Immature natural killer cell (primary cell): Measurements from ENCODE around the gene EPN3. TPM values are rescaled to one million over a fixed set of nuclear protein-coding genes. Genes with fewer than 3 reads are reported as not detected.

ENCODE experiments used
- DNase-seq, 3 donors: peaks; one replicate each; pipeline ENCODE4 v3.0.0; 2022; ENCODE audit warnings: mixed read lengths in 1 of 3
- H3K27ac Mint-ChIP-seq, 6 donors: one replicate each; pipeline ENCODE4 v1.8.0; 2020; ENCODE audit warnings: mixed read lengths in 6 of 6, mild to moderate bottlenecking in 5 of 6, inconsistent platforms in 4 of 6, moderate library complexity in 3 of 6
- H3K27me3 Mint-ChIP-seq, 3 donors: one replicate each; pipeline ENCODE4 v1.8.0; 2020 to 2021; ENCODE audit warnings: low read depth in 3 of 3, mild to moderate bottlenecking in 3 of 3, mixed read lengths in 3 of 3, moderate library complexity in 3 of 3, inconsistent platforms in 1 of 3
- H3K36me3 Mint-ChIP-seq, 3 donors: one replicate each; pipeline ENCODE4 v1.8.0; 2020; ENCODE audit warnings: mixed read lengths in 3 of 3, inconsistent platforms in 2 of 3, mild to moderate bottlenecking in 2 of 3
- H3K4me1 Mint-ChIP-seq, 2 donors: one replicate each; pipeline ENCODE4 v1.8.0; 2020; ENCODE audit warnings: inconsistent platforms in 2 of 2, mild to moderate bottlenecking in 2 of 2, mixed read lengths in 2 of 2, moderate library complexity in 1 of 2
- H3K4me3 Mint-ChIP-seq, 5 donors: one replicate each; pipeline ENCODE4 v1.8.0; 2020; ENCODE audit warnings: mild to moderate bottlenecking in 5 of 5, mixed read lengths in 5 of 5, inconsistent platforms in 3 of 5, moderate library complexity in 3 of 5
- H3K9me3 Mint-ChIP-seq, 6 donors: one replicate each; pipeline ENCODE4 v1.8.0; 2020; ENCODE audit warnings: mild to moderate bottlenecking in 6 of 6, mixed read lengths in 6 of 6, inconsistent platforms in 4 of 6, moderate library complexity in 3 of 6
- polyA plus RNA-seq, 3 donors: library from polyadenylated mRNA; unstranded; fragments of 300-500 nt; fragmentation: Illumina TruSeq; gene quantifications; one replicate each; pipeline ENCODE4 v1.2.3, GENCODE V29; 2021

The EPN3 gene
- polyA plus RNA-seq, 3 donors from 2014 or later = not detected

GRCh38 chr17:50501054-50501453 is 31.5 kb upstream of the EPN3 start:
- Mint-ChIP-seq H3K4me3 (no peak overlapping the region), H3K4me1 (no peaks in the 10 kb centered on the region), H3K27ac (no peak overlapping the region), H3K9me3 (no peaks in the 10 kb centered on the region), H3K27me3 (peaks cover 0 to 2% (median under 1%) of the 10 kb centered on the region in 3 donors), H3K36me3 (no peaks in the 10 kb centered on the region)
- DNase-seq = no peak

- peaks cover 0 to under 1% of the 10 kb centered on the region in 2 donors for H3K4me1 Mint-ChIP-seq
- DNase-seq = no peak
- peaks cover 0 to 2% (median 0%) of the 10 kb centered on the region in 3 donors for H3K27me3 Mint-ChIP-seq
- H3K27ac Mint-ChIP-seq = no peak overlapping the region
- no peaks in the 10 kb centered on the region for H3K36me3 Mint-ChIP-seq
- H3K4me3 Mint-ChIP-seq = no peak overlapping the region
- H3K9me3 Mint-ChIP-seq = no peaks in the 10 kb centered on the region
Observed at GRCh38 chr17:50502301-50502990, 30.1 kb upstream of the EPN3 start.

- no peaks in the 10 kb centered on the region for H3K9me3 Mint-ChIP-seq
- peaks cover 0 to 2% (median 0%) of the 10 kb centered on the region in 3 donors for H3K27me3 Mint-ChIP-seq
- peaks cover 19 to 21% of the 10 kb centered on the region in 2 donors for H3K4me1 Mint-ChIP-seq
- H3K4me3 Mint-ChIP-seq = no peak overlapping the region
- H3K27ac Mint-ChIP-seq = no peak overlapping the region
- no peak for DNase-seq
- H3K36me3 Mint-ChIP-seq = no peaks in the 10 kb centered on the region
Observed at GRCh38 chr17:50505591-50506130, 26.9 kb upstream of the EPN3 start.

- Mint-ChIP-seq H3K4me3 (peak overlapping the region in 4 of 5 donors; percentile 16 to 55 (median 31)), H3K36me3 (no peaks in the 10 kb centered on the region)
Observed at GRCh38 chr17:50506298-50506697, 26.2 kb upstream of the EPN3 start.

GRCh38 chr17:50507871-50508572 is 24.5 kb upstream of the EPN3 start, which contains the start of gene MYCBPAP:
TSS of gene MYCBPAP (plus strand) at chr17:50508439. CDS start at chr17:50508675, 236 bp downstream.
- Mint-ChIP-seq H3K9me3 (no peaks in the 10 kb centered on the region), H3K4me1 (peaks cover 19 to 21% of the 10 kb centered on the region in 2 donors)

More at GRCh38 chr17:50506298-50506697, 26.2 kb upstream of the EPN3 start:
- H3K27ac Mint-ChIP-seq = peak overlapping the region; percentile 2 to 62 (median 48)
- DNase-seq = no peak
- H3K27me3 Mint-ChIP-seq = peaks cover 0 to 2% (median 0%) of the 10 kb centered on the region in 3 donors
- H3K4me1 Mint-ChIP-seq = peaks cover 19 to 21% of the 10 kb centered on the region in 2 donors
- H3K9me3 Mint-ChIP-seq = no peaks in the 10 kb centered on the region

GRCh38 chr17:50508573-50509460 is 23.7 kb upstream of the EPN3 start:
- no peaks in the 10 kb centered on the region for H3K9me3 Mint-ChIP-seq
- no peaks in the 10 kb centered on the region for H3K36me3 Mint-ChIP-seq
- peaks cover 0 to 2% (median 2%) of the 10 kb centered on the region in 3 donors for H3K27me3 Mint-ChIP-seq
- H3K4me1 Mint-ChIP-seq = peaks cover 19 to 21% of the 10 kb centered on the region in 2 donors
- no peak for DNase-seq
- H3K27ac Mint-ChIP-seq = peak overlapping the region; percentile 77 to 95 (median 90)
- peak overlapping the region; percentile 80 to 94 (median 88) for H3K4me3 Mint-ChIP-seq

More at GRCh38 chr17:50507871-50508572, 24.5 kb upstream of the EPN3 start, which contains the start of gene MYCBPAP:
- peak; percentile 81 to 89 (median 82) for DNase-seq
- Mint-ChIP-seq H3K27me3 (peaks cover 0 to 2% (median 2%) of the 10 kb centered on the region in 3 donors), H3K4me3 (peak within 1 kb of the TSS; percentile 81 to 94 (median 90)), H3K36me3 (no peaks in the 10 kb centered on the region), H3K27ac (peak within 1 kb of the TSS; percentile 89 to 97 (median 96))

- Mint-ChIP-seq H3K4me3 (no peak overlapping the region), H3K36me3 (no peaks in the 10 kb centered on the region), H3K9me3 (no peaks in the 10 kb centered on the region), H3K27me3 (peaks cover 2 to 3% (median 2%) of the 10 kb centered on the region in 3 donors), H3K4me1 (peaks cover 19 to 21% of the 10 kb centered on the region in 2 donors), H3K27ac (no peak overlapping the region)
- DNase-seq = no peak
Observed at GRCh38 chr17:50511058-50511457, 21.5 kb upstream of the EPN3 start.

GRCh38 chr17:50513495-50513894 is 19.0 kb upstream of the EPN3 start:
- Mint-ChIP-seq H3K4me1 (peaks cover 13% of the 10 kb centered on the region in 2 donors), H3K36me3 (no peaks in the 10 kb centered on the region), H3K27me3 (peaks cover 2 to 4% (median 3%) of the 10 kb centered on the region in 3 donors), H3K27ac (no peak overlapping the region), H3K4me3 (no peak overlapping the region), H3K9me3 (no peaks in the 10 kb centered on the region)
- DNase-seq = no peak

- DNase-seq = no peak
- H3K4me1 Mint-ChIP-seq = peaks cover 4 to 5% of the 10 kb centered on the region in 2 donors
- H3K36me3 Mint-ChIP-seq = no peaks in the 10 kb centered on the region
- H3K4me3 Mint-ChIP-seq = no peak overlapping the region
- H3K27me3 Mint-ChIP-seq = peaks cover 2 to 4% (median 3%) of the 10 kb centered on the region in 3 donors
- no peaks in the 10 kb centered on the region for H3K9me3 Mint-ChIP-seq
- H3K27ac Mint-ChIP-seq = no peak overlapping the region
Observed at GRCh38 chr17:50514388-50514787, 18.1 kb upstream of the EPN3 start.

- Mint-ChIP-seq H3K9me3 (no peaks in the 10 kb centered on the region), H3K27ac (no peak overlapping the region), H3K36me3 (no peaks in the 10 kb centered on the region), H3K4me1 (no peaks in the 10 kb centered on the region), H3K27me3 (peaks cover 2 to 3% (median 3%) of the 10 kb centered on the region in 3 donors), H3K4me3 (no peak overlapping the region)
- DNase-seq = no peak
Observed at GRCh38 chr17:50514936-50515702, 17.4 kb upstream of the EPN3 start.

- no peaks in the 10 kb centered on the region for H3K4me1 Mint-ChIP-seq
- DNase-seq = no peak
- H3K4me3 Mint-ChIP-seq = no peak overlapping the region
- no peaks in the 10 kb centered on the region for H3K36me3 Mint-ChIP-seq
- H3K9me3 Mint-ChIP-seq = no peaks in the 10 kb centered on the region
- peaks cover 2 to 3% (median 3%) of the 10 kb centered on the region in 3 donors for H3K27me3 Mint-ChIP-seq
- H3K27ac Mint-ChIP-seq = no peak overlapping the region
Observed at GRCh38 chr17:50517011-50517410, 15.5 kb upstream of the EPN3 start.

GRCh38 chr17:50517504-50518383 is 14.8 kb upstream of the EPN3 start:
- H3K27ac Mint-ChIP-seq = no peak overlapping the region
- H3K27me3 Mint-ChIP-seq = peaks cover 2 to 3% (median 3%) of the 10 kb centered on the region in 3 donors
- H3K4me3 Mint-ChIP-seq = no peak overlapping the region
- H3K9me3 Mint-ChIP-seq = no peaks in the 10 kb centered on the region
- no peaks in the 10 kb centered on the region for H3K4me1 Mint-ChIP-seq
- no peak for DNase-seq
- H3K36me3 Mint-ChIP-seq = no peaks in the 10 kb centered on the region
